ENCODE measurements around the gene FAM209A.
"Not testable (repeated sequence)": the region's sequence is repeated elsewhere in the genome, so short reads cannot be mapped to it uniquely, and the experiment has no call there.

Gene FAM209A

DNA sequence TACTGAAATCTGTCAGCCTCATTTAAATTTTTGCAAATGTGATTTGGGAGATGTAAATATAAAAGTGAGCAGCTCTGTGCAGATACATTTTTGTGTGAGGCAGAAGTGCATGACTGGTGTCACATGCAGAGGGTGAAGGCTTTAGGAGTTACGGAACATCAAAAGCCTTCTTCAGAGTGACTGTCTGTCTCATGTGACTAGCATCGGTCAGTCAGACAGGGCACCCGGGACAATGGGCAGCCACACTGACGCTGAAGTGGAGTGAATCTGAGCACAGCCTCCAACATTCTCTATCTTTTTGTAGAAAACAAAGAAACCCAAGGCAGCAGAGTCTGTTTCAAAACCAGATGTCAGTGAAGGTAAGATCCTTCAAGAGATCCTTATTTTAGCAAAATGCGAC is 7.9 kb upstream of the FAM209A start:
- WGBS (ENCODE audit: insufficient coverage, insufficient read length) = no CpG with 5 or more reads among the region's 5 CpGs
- Histone ChIP-seq H3K36me3 (ENCODE audit: control insufficient read depth, insufficient read depth, low read length) (peaks cover 10% of the 10 kb centered on the region; the same call in 1 of the 2 replicates), H3K27ac (ENCODE audit: low read length) (no peak overlapping the region)

GRCh38 chr20:56517211-56517610 is 7.3 kb upstream of the FAM209A start:
- Histone ChIP-seq H3K4me1 (ENCODE audit: control insufficient read depth, insufficient read depth, low read length) (no peaks in the 10 kb centered on the region), H3K9me3 (ENCODE audit: control insufficient read depth, insufficient read depth, low read length) (peaks cover 1% of the 10 kb centered on the region; the same call in 1 of the 2 replicates), H3K4me3 (ENCODE audit: low read length) (no peak overlapping the region), H3K36me3 (ENCODE audit: control insufficient read depth, insufficient read depth, low read length) (peaks cover 10% of the 10 kb centered on the region; the same call in 1 of the 2 replicates), H3K27me3 (ENCODE audit: control insufficient read depth, insufficient read depth, low read length) (no peaks in the 10 kb centered on the region), H3K27ac (ENCODE audit: low read length) (no peak overlapping the region)
- DNase-seq (ENCODE audit: low read depth, low spot score) = no peak
- WGBS (ENCODE audit: insufficient coverage, insufficient read length) = no CpG with 5 or more reads among the region's 7 CpGs

More for the DNA sequence above, 7.9 kb upstream of the FAM209A start:
- no peak overlapping the region for H3K4me3 ChIP-seq (ENCODE audit: low read length)
- no peaks in the 10 kb centered on the region for H3K27me3 ChIP-seq (ENCODE audit: control insufficient read depth, insufficient read depth, low read length)
- no peak for DNase-seq (ENCODE audit: low read depth, low spot score)
- H3K4me1 ChIP-seq (ENCODE audit: control insufficient read depth, insufficient read depth, low read length) = no peaks in the 10 kb centered on the region
- H3K9me3 ChIP-seq (ENCODE audit: control insufficient read depth, insufficient read depth, low read length) = no peaks in the 10 kb centered on the region; the same call in 1 of the 2 replicates

GRCh38 chr20:56517641-56518040 is 6.9 kb upstream of the FAM209A start:
- no peak for DNase-seq (ENCODE audit: low read depth, low spot score)
- H3K27ac ChIP-seq (ENCODE audit: low read length) = no peak overlapping the region
- WGBS (ENCODE audit: insufficient coverage, insufficient read length) = no CpG with 5 or more reads among the region's 8 CpGs
- H3K4me3 ChIP-seq (ENCODE audit: low read length) = no peak overlapping the region
- H3K4me1 ChIP-seq (ENCODE audit: control insufficient read depth, insufficient read depth, low read length) = no peaks in the 10 kb centered on the region
- no peaks in the 10 kb centered on the region for H3K27me3 ChIP-seq (ENCODE audit: control insufficient read depth, insufficient read depth, low read length)
- peaks cover 10% of the 10 kb centered on the region; the same call in 1 of the 2 replicates for H3K36me3 ChIP-seq (ENCODE audit: control insufficient read depth, insufficient read depth, low read length)
- H3K9me3 ChIP-seq (ENCODE audit: control insufficient read depth, insufficient read depth, low read length) = peaks cover 1% of the 10 kb centered on the region; the same call in 1 of the 2 replicates

- Histone ChIP-seq H3K36me3 (ENCODE audit: control insufficient read depth, insufficient read depth, low read length) (peaks cover 10% of the 10 kb centered on the region; the same call in 1 of the 2 replicates), H3K27me3 (ENCODE audit: control insufficient read depth, insufficient read depth, low read length) (no peaks in the 10 kb centered on the region), H3K4me1 (ENCODE audit: control insufficient read depth, insufficient read depth, low read length) (no peaks in the 10 kb centered on the region)
Measured at GRCh38 chr20:56518126-56518525, 6.4 kb upstream of the FAM209A start.

DNA sequence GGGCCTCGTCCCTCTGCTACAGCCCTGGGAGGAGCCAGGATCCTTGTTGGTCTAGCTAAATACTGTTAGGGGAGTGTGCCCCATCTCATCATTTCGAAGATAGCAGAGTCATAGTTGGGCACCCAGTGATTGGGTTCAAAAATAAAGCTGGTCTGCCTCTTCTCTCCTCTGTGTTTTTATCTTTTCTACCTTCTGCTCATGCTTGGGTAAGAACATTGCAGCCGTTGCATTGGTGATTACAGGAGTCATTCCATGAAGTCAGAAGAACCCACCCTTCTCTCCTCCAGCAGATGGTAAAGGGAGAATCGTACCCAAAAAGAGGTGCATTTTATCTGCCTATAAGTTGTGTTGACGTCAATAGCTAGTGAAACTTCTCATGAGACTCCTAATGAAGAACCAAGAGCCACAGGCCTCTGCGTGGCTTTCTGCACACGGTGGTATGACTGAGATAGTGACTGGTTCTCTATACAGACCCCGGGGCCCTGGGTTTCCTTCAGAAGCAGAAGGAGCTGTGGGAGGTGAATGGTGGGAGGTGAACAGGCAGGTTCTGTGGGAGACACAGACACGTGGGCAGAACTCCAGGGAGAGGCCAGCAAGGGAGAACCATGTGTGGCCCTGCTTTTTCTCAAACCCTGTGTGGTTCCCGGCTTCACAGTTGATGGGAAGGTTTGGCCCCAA is 5.7 kb upstream of the FAM209A start:
- H3K4me1 ChIP-seq (ENCODE audit: control insufficient read depth, insufficient read depth, low read length) = no peaks in the 10 kb centered on the region
- H3K27me3 ChIP-seq (ENCODE audit: control insufficient read depth, insufficient read depth, low read length) = no peaks in the 10 kb centered on the region
- DNase-seq (ENCODE audit: low read depth, low spot score) = no peak
- WGBS (ENCODE audit: insufficient coverage, insufficient read length) = no CpG with 5 or more reads among the region's 10 CpGs
- H3K27ac ChIP-seq (ENCODE audit: low read length) = no peak overlapping the region
- H3K4me3 ChIP-seq (ENCODE audit: low read length) = no peak overlapping the region
- peaks cover 10% of the 10 kb centered on the region; the same call in 1 of the 2 replicates for H3K36me3 ChIP-seq (ENCODE audit: control insufficient read depth, insufficient read depth, low read length)
- H3K9me3 ChIP-seq (ENCODE audit: control insufficient read depth, insufficient read depth, low read length) = peaks cover 1% of the 10 kb centered on the region; the same call in 1 of the 2 replicates

More at GRCh38 chr20:56518126-56518525, 6.4 kb upstream of the FAM209A start:
- peaks cover 1% of the 10 kb centered on the region; the same call in 1 of the 2 replicates for H3K9me3 ChIP-seq (ENCODE audit: control insufficient read depth, insufficient read depth, low read length)
- WGBS (ENCODE audit: insufficient coverage, insufficient read length) = no CpG with 5 or more reads among the region's 14 CpGs
- no peak overlapping the region for H3K4me3 ChIP-seq (ENCODE audit: low read length)
- H3K27ac ChIP-seq (ENCODE audit: low read length) = no peak overlapping the region
- DNase-seq (ENCODE audit: low read depth, low spot score) = no peak

- no peaks in the 10 kb centered on the region for H3K4me1 ChIP-seq (ENCODE audit: control insufficient read depth, insufficient read depth, low read length)
- WGBS (ENCODE audit: insufficient coverage, insufficient read length) = no CpG with 5 or more reads among the region's 10 CpGs
- H3K36me3 ChIP-seq (ENCODE audit: control insufficient read depth, insufficient read depth, low read length) = peaks cover 10% of the 10 kb centered on the region; the same call in 1 of the 2 replicates
- no peak for DNase-seq (ENCODE audit: low read depth, low spot score)
- no peaks in the 10 kb centered on the region for H3K27me3 ChIP-seq (ENCODE audit: control insufficient read depth, insufficient read depth, low read length)
- H3K9me3 ChIP-seq (ENCODE audit: control insufficient read depth, insufficient read depth, low read length) = peaks cover 1% of the 10 kb centered on the region; the same call in 1 of the 2 replicates
- no peak overlapping the region for H3K27ac ChIP-seq (ENCODE audit: low read length)
- H3K4me3 ChIP-seq (ENCODE audit: low read length) = no peak overlapping the region
Measured at GRCh38 chr20:56519551-56519950, 5.0 kb upstream of the FAM209A start.

DNA sequence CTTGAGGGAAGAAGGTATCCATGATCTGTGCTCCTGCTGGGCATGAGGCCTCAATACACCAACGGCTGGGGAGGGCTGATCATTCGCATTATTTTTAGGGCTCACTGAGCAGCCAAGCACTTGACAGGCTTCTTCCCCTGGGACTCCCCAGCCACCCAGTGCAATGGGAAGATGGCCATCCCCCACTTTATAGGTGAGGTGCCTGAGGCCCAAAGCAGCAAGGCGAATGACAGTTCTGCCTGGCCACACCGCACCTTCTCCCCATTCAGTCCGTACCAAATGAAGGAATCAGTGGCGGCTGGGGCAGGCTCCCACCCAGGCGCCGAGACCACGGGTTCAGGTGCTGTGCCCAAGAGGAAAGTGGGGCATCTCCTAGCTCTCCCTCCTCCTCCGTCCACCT is 4.4 kb upstream of the FAM209A start:
- no peaks in the 10 kb centered on the region for H3K4me1 ChIP-seq (ENCODE audit: control insufficient read depth, insufficient read depth, low read length)
- no peak overlapping the region for H3K27ac ChIP-seq (ENCODE audit: low read length)
- no peaks in the 10 kb centered on the region for H3K27me3 ChIP-seq (ENCODE audit: control insufficient read depth, insufficient read depth, low read length)
- peaks cover 10% of the 10 kb centered on the region; the same call in 1 of the 2 replicates for H3K36me3 ChIP-seq (ENCODE audit: control insufficient read depth, insufficient read depth, low read length)
- no peak for DNase-seq (ENCODE audit: low read depth, low spot score)
- WGBS (ENCODE audit: insufficient coverage, insufficient read length) = no CpG with 5 or more reads among the region's 10 CpGs
- H3K9me3 ChIP-seq (ENCODE audit: control insufficient read depth, insufficient read depth, low read length) = peaks cover 1% of the 10 kb centered on the region; the same call in 1 of the 2 replicates
- no peak overlapping the region for H3K4me3 ChIP-seq (ENCODE audit: low read length)

DNA sequence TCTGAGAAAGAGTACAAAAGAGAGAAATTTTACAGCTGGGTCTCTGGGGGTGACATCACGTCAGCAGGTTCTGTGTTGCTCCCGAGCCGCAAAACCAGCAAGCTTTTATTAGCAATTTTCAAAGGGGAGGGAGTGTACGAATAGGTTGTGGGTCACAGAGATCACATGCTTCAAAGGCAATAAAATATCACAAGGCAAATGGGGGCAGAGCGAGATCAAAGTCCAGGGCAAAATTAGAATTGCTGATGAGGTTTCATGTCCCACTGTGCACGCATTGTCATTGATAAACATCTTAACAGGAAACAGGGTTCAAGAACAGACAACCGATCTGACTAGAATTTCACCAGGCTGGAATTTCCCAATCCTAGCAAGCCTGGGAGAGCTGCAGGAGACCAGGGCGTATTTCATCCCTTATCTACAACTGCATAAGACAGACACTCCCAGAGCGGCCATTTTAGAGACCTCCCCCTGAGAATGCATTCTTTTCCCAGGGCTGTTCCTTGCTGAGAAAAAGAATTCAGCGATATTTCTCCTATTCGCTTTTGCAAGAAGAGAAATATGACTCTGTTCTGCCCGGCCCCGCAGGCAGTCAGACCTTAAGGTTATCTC is 3.7 kb upstream of the FAM209A start:
- not testable (repeated sequence) for H3K27ac ChIP-seq (ENCODE audit: low read length); DNase-seq (ENCODE audit: low read depth, low spot score); H3K4me1 ChIP-seq (ENCODE audit: control insufficient read depth, insufficient read depth, low read length); H3K9me3 ChIP-seq (ENCODE audit: control insufficient read depth, insufficient read depth, low read length); H3K27me3 ChIP-seq (ENCODE audit: control insufficient read depth, insufficient read depth, low read length); H3K4me3 ChIP-seq (ENCODE audit: low read length); H3K36me3 ChIP-seq (ENCODE audit: control insufficient read depth, insufficient read depth, low read length)
- no CpG with 5 or more reads among the region's 13 CpGs for WGBS (ENCODE audit: insufficient coverage, insufficient read length)

DNA sequence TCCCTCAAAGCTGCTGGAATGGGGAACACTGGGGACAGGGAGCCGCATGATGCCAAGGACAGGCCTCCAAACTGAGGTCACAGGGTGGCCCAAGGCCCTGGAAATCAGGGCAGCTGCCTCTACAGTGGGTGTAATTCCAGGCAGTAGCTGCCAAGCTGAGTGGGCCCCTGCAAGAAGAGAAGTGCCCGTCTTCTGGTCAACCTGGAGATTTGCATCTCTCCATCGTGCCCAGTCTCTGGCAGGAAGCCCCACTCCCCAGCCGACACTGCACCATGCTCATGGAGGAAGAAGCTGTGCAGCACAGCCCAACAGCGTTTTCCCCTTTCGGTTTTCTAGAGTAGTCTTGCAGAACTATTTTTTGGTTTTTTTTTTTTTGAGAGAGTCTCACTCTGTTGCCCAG is 2.2 kb upstream of the FAM209A start:
- H3K4me3 ChIP-seq (ENCODE audit: low read length) = no peak overlapping the region
- peaks cover 1% of the 10 kb centered on the region; the same call in 1 of the 2 replicates for H3K9me3 ChIP-seq (ENCODE audit: control insufficient read depth, insufficient read depth, low read length)
- DNase-seq (ENCODE audit: low read depth, low spot score) = no peak
- no peak overlapping the region for H3K27ac ChIP-seq (ENCODE audit: low read length)
- WGBS (ENCODE audit: insufficient coverage, insufficient read length) = no CpG with 5 or more reads among the region's 6 CpGs
- no peaks in the 10 kb centered on the region for H3K27me3 ChIP-seq (ENCODE audit: control insufficient read depth, insufficient read depth, low read length)
- no peaks in the 10 kb centered on the region for H3K4me1 ChIP-seq (ENCODE audit: control insufficient read depth, insufficient read depth, low read length)
- peaks cover 7% of the 10 kb centered on the region; the same call in 1 of the 2 replicates for H3K36me3 ChIP-seq (ENCODE audit: control insufficient read depth, insufficient read depth, low read length)

GRCh38 chr20:56527521-56527920 is 3.0 kb downstream of the FAM209A start:
- H3K4me1 ChIP-seq (ENCODE audit: control insufficient read depth, insufficient read depth, low read length) = no peaks in the 10 kb centered on the region
- no peak for DNase-seq (ENCODE audit: low read depth, low spot score)
- no peaks in the 10 kb centered on the region for H3K36me3 ChIP-seq (ENCODE audit: control insufficient read depth, insufficient read depth, low read length)
- no peaks in the 10 kb centered on the region for H3K27me3 ChIP-seq (ENCODE audit: control insufficient read depth, insufficient read depth, low read length)
- WGBS (ENCODE audit: insufficient coverage, insufficient read length) = no CpG with 5 or more reads among the region's 7 CpGs
- no peak overlapping the region for H3K4me3 ChIP-seq (ENCODE audit: low read length)
- no peaks in the 10 kb centered on the region for H3K9me3 ChIP-seq (ENCODE audit: control insufficient read depth, insufficient read depth, low read length)
- no peak overlapping the region for H3K27ac ChIP-seq (ENCODE audit: low read length)
